Measurements from ENCODE around the gene DIMT1.

DIMT1 gene

DNA sequence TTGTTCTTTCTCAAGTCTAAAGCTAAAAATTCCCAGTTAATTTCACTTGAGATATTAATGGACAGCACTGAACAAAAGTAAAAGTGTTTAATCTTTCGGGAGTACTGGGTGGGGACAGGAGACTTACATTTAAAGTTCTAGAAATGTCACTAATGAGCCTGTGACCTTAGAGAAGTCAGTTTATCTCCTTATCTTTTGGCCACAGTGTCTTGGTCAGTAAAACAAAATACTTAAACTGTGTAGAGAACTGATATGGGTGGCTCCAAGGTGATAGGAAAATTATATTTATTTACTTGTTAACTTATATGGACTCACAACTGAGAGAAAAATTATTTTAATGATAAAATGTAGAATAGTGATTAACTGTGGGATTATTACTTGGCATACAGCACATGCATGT lies 17.7 kb upstream of the DIMT1 start:
- TF ChIP-seq, protein P1, sequence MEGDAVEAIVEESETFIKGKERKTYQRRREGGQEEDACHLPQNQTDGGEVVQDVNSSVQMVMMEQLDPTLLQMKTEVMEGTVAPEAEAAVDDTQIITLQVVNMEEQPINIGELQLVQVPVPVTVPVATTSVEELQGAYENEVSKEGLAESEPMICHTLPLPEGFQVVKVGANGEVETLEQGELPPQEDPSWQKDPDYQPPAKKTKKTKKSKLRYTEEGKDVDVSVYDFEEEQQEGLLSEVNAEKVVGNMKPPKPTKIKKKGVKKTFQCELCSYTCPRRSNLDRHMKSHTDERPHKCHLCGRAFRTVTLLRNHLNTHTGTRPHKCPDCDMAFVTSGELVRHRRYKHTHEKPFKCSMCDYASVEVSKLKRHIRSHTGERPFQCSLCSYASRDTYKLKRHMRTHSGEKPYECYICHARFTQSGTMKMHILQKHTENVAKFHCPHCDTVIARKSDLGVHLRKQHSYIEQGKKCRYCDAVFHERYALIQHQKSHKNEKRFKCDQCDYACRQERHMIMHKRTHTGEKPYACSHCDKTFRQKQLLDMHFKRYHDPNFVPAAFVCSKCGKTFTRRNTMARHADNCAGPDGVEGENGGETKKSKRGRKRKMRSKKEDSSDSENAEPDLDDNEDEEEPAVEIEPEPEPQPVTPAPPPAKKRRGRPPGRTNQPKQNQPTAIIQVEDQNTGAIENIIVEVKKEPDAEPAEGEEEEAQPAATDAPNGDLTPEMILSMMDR (IDR thresholded peaks at IDR 0.05; ENCODE audit: low read depth, low read length) = no peak
- no peak for DNase-seq (ENCODE audit: low read depth in 2 of 2)
- no peak overlapping the region for H3K4me3 ChIP-seq (replicated peaks in 1 of 2; ENCODE audit: low read depth in 2 of 2, low read length in 2 of 2)

DNA sequence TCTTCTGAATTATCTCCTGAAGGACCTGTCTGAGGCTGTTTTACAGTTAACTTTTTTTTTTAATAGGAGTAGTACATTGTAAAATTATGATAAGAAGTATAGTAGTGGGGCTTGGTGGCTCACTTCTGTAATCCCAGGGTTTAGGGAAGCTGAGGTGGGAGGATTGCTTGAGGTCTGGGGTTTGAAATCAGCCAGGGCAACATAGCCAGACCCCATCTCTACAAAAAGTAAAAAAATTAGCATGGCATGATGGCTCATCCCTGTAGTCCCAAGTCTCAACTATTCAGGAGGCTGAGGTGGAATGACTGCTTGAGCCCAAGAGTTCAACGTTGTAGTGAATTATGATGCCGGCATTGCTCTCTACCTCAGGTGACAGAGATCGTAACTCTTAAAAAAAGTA lies 15.9 kb upstream of the DIMT1 start:
- TF ChIP-seq, protein P1 (IDR thresholded peaks at IDR 0.05; ENCODE audit: low read depth, low read length) = no peak
- DNase-seq (ENCODE audit: low read depth in 2 of 2) = no peak
- no peak overlapping the region for H3K4me3 ChIP-seq (replicated peaks in 1 of 2; ENCODE audit: low read depth in 2 of 2, low read length in 2 of 2)

DNA sequence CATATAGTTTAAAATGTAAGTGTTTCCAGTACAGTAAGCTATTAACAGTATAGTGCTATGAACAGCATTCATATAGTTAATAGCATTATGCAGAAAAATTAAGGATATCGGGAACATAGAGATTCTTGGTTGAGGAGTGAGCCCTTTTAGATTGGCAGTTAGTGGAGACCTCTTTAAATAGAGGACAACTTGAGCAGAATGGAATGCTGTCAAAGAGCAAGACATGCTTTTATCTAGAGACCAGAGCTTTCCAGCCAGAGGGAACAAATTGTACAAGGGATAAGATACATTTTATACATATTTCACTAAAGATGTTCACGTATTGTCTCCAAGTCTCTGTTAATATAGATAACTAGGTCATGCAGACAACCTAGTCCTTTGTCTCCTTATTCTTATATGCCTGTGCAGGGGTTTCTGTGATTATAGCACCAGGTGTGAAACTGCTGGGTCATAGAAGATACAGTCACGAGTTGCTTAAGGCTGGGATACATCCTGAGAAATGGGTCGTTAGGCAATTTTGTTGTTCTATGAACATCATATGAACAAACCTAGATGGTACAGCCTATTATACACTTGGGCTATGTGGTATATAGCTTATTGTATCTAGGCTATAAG lies 14.9 kb upstream of the DIMT1 start:
- TF ChIP-seq, protein P1 (IDR thresholded peaks at IDR 0.05; ENCODE audit: low read depth, low read length) = no peak
- H3K4me3 ChIP-seq (replicated peaks in 1 of 2; ENCODE audit: low read depth in 2 of 2, low read length in 2 of 2) = no peak overlapping the region
- DNase-seq (ENCODE audit: low read depth in 2 of 2) = no peak

DNA sequence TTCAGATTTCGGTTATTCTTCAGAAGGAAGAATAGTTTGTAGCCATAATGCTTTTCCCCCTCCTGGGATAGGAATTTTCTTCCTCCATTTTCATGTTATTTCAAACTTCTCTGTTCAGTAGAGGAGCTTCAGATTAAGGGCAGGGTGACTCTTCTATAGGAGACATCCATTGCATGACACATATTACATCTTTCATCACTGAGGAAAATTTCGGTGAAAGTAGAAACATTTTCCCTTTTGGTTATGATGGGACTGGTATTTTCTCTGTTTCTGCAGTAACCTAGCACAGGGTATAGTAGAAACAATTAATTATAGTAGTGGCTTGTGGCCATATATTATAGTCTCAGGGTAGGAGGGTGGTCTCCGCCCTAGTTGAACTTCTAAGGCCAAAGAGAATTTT lies 10.0 kb upstream of the DIMT1 start:
- H3K4me3 ChIP-seq (replicated peaks in 1 of 2; ENCODE audit: low read depth in 2 of 2, low read length in 2 of 2) = peak overlapping the region; percentile 96 to 99
- TF ChIP-seq, protein P1 (IDR thresholded peaks at IDR 0.05; ENCODE audit: low read depth, low read length) = no peak
- no peak for DNase-seq (ENCODE audit: low read depth in 2 of 2)

DNA sequence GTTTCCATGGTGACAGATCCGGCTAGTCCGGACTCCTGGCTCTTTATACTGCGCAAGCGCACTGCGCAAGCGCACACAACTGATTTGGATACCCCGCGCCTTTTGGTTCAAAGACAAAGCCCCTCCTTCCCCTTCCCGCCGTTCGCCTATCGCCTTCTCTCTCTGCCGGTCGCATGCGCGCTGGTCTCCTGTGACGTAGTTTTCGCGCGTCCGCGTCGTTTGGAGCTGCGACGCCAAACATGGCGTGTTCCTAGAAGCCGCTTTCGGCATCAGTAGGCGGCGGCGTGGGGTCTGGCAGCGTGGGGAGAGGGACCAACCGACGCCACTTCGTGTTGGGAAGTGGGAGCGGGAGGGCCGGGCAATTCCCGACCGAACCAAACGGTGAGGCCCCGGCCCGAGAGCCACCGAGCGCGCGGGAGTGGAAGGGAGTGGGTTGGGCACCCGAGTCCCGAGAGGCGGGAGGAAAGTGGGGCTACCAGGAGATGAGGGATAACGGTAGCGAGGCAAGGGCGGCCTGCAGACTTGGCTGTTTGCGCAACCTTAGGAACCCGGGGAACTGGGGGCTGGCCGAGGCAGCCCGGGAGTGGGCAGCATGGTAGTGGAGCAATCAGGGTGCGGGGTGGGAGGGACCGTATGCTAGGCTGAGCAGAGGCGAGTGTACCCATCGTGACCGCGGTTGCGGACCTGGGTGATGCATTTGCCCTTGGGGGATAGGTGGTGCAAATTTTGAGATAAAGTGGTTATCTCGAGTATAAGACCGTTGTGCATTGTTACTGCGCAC lies 9.0 kb upstream of the DIMT1 start, which contains the start of gene IPO11:
Gene IPO11, plus strand, starts transcription at position 215 of the 781 bp plus-strand sequence. CDS start 24,517 bp downstream, outside the sequence.
- TF ChIP-seq, protein P1 (IDR thresholded peaks at IDR 0.05; ENCODE audit: low read depth, low read length) = no peak
- peak within 1 kb of the TSS; percentile 96 to 99 for H3K4me3 ChIP-seq (replicated peaks in 1 of 2; ENCODE audit: low read depth in 2 of 2, low read length in 2 of 2)
- peak; percentile 99 for DNase-seq (ENCODE audit: low read depth in 2 of 2)

DNA sequence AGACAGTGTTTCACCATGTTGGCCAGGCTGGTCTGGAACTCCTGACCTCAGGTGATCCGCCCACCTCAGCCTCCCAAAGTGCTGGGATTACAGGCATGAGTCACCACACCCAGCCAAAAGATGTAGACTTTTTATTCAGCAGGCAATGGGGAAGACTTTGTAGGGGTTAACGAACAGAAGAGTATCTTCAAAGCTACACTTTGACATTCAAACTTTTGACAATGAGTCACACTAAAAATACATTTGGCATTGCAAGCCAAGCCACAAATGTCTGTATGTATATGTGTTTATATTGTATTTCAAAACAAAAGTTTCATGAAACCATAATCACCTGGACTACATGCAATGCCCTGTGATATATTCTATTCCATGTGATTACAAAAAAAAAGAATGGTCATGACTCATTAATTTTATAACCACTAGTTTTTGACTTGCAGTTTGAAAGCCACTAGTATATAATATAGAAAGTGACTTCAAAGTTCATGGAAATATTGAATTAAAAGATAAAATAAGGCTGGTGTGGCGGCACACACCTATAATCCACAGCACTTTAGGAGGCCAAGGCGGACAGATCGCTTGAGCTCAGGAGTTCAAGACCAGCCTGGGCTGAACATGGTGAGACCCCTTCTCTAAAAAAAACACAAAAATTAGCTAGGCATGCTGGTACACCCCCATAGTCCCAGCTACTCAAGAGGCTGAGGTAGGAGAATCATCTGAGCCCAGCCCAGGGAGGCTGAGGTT lies 8.3 kb downstream of the DIMT1 start:
- TF ChIP-seq, protein P1 (IDR thresholded peaks at IDR 0.05; ENCODE audit: low read depth, low read length) = no peak
- peak in 1 of 2 donors; percentile 48 for DNase-seq (ENCODE audit: low read depth in 2 of 2)
- H3K4me3 ChIP-seq (replicated peaks in 1 of 2; ENCODE audit: low read depth in 2 of 2, low read length in 2 of 2) = no peak overlapping the region

All from cardiac fibroblast (primary cell).